Hepatocyte (in vitro differentiated cells): ENCODE measurements around the gene S100A8. TPM values are rescaled to one million over a fixed set of nuclear protein-coding genes. Genes with fewer than 3 reads are reported as not detected.

Experiments
- DNase-seq: peaks from one replicate; pipeline ENCODE4 v3.0.0-alpha.2; 2016; ENCODE audit warnings: low spot score
- H2AFZ ChIP-seq: fragments of 200-600 bp; sonication (generic); 2 replicates; pipeline ENCODE4 v1.6.0; 2016; ENCODE audit warnings: antibody characterized with exemption, mild to moderate bottlenecking
- H3K27ac ChIP-seq: fragments of 200-600 bp; sonication (generic); 2 replicates; pipeline ENCODE4 v1.5.1; 2016; ENCODE audit warnings: mild to moderate bottlenecking
- H3K27me3 ChIP-seq: fragments of 200-600 bp; sonication (generic); 2 replicates; pipeline ENCODE4 v1.6.1; 2016
- H3K36me3 ChIP-seq: fragments of 200-600 bp; sonication (generic); replicated peaks from 2 replicates; pipeline ENCODE4 v1.5.1; 2016; ENCODE audit warnings: low read depth; ENCODE audit not compliant: insufficient read depth
- H3K4me1 ChIP-seq: fragments of 200-600 bp; sonication (generic); 2 replicates; pipeline ENCODE4 v1.5.1; 2016; ENCODE audit warnings: mild to moderate bottlenecking, moderate library complexity; ENCODE audit not compliant: insufficient read depth
- H3K4me2 ChIP-seq: fragments of 200-600 bp; sonication (generic); 2 replicates; pipeline ENCODE4 v1.6.0; 2016
- H3K4me3 ChIP-seq: fragments of 200-600 bp; sonication (generic); 2 replicates; pipeline ENCODE4 v1.5.1; 2016; ENCODE audit warnings: mild to moderate bottlenecking
- H3K79me2 ChIP-seq: fragments of 200-600 bp; sonication (generic); 2 replicates; pipeline ENCODE4 v1.6.0; 2017; ENCODE audit warnings: mild to moderate bottlenecking
- H3K9me2 ChIP-seq: fragments of 200-600 bp; sonication (generic); replicated peaks from 2 replicates; pipeline ENCODE4 v1.6.0; 2017; ENCODE audit warnings: mild to moderate bottlenecking; ENCODE audit not compliant: insufficient read depth
- H3K9me3 ChIP-seq: fragments of 200-600 bp; sonication (generic); 2 replicates; pipeline ENCODE4 v1.5.1; 2016; ENCODE audit warnings: low read depth, mild to moderate bottlenecking
- H4K20me1 ChIP-seq: fragments of 200-600 bp; sonication (generic); 2 replicates; pipeline ENCODE4 v1.6.0; 2016; ENCODE audit warnings: mild to moderate bottlenecking; ENCODE audit not compliant: insufficient read depth, poor library complexity, severe bottlenecking
- CTCF ChIP-seq: fragments of 200-600 bp; sonication (generic); IDR thresholded peaks from 2 replicates; pipeline ENCODE4 v1.5.1; 2016; ENCODE audit warnings: antibody characterized with exemption, mild to moderate bottlenecking; ENCODE audit not compliant: poor library complexity
- EZH2 ChIP-seq: fragments of 200-600 bp; sonication (generic); IDR thresholded peaks from 2 replicates; pipeline ENCODE4 v1.6.1; 2016; ENCODE audit warnings: antibody characterized with exemption, mild to moderate bottlenecking, borderline replicate concordance
- EZH2phosphoT487 ChIP-seq: fragments of 200-600 bp; sonication (generic); IDR thresholded peaks from one replicate; pipeline ENCODE4 v1.6.1; 2018; ENCODE audit warnings: antibody characterized with exemption, mild to moderate bottlenecking, low read depth, moderate library complexity; ENCODE audit not compliant: unreplicated experiment, severe bottlenecking
- WGBS: methylation state at CpG from one replicate; pipeline ENCODE4 v1.1.6; 2016; ENCODE audit warnings: low lambda C conversion rate; ENCODE audit errors: missing lambda C conversion rate; 5-methylcytosine and 5-hydroxymethylcytosine counted together
- polyA plus RNA-seq: library from polyadenylated mRNA; unstranded; fragments of >200 nt; fragmentation: Nextera tagmentation; extraction: Ambion mirVana; gene quantifications from 2 replicates; pipeline ENCODE4 v1.2.1, GENCODE V29; 2016
- total RNA-seq: library from RNA; depleted of rRNA; stranded (reverse); fragments of >200 nt; gene quantifications from 2 replicates; pipeline ENCODE4 v1.2.3, GENCODE V29; 2014

Gene S100A8
- total and polyA plus RNA-seq, 2 experiments from 2014 or later: 0.70 to 2.2 TPM

- TF ChIP-seq EZH2: no peak
- TF ChIP-seq CTCF: no peak
- TF ChIP-seq EZH2phosphoT487: no peak
- Histone ChIP-seq H2AFZ (no peak overlapping the region), H3K79me2 (no peaks in the 10 kb centered on the region), H4K20me1 (no peaks in the 10 kb centered on the region), H3K4me1 (no peaks in the 10 kb centered on the region), H3K27ac (no peak overlapping the region), H3K9me2 (no peaks in the 10 kb centered on the region), H3K4me2 (no peak overlapping the region), H3K27me3 (no peaks in the 10 kb centered on the region), H3K4me3 (no peak overlapping the region), H3K36me3 (no peaks in the 10 kb centered on the region), H3K9me3 (no peaks in the 10 kb centered on the region)
- no peak for DNase-seq
- 85% methylated on average over 4 of the region's 4 CpGs for WGBS
Measured at GRCh38 chr1:153437236-153437635, 46.4 kb upstream of the S100A8 start.

- no peaks in the 10 kb centered on the region for H3K9me3 ChIP-seq
- no peak overlapping the region for H3K4me3 ChIP-seq
- TF ChIP-seq EZH2phosphoT487 (no peak), CTCF (no peak), EZH2 (no peak)
- no peak overlapping the region for H2AFZ ChIP-seq
- H3K4me1 ChIP-seq: no peaks in the 10 kb centered on the region
- no peaks in the 10 kb centered on the region for H3K9me2 ChIP-seq
- no peak for DNase-seq
- H4K20me1 ChIP-seq: no peaks in the 10 kb centered on the region
- 80% methylated on average over 11 of the region's 11 CpGs for WGBS
- no peaks in the 10 kb centered on the region for H3K27me3 ChIP-seq
- H3K4me2 ChIP-seq: no peak overlapping the region
- no peaks in the 10 kb centered on the region for H3K36me3 ChIP-seq
- no peak overlapping the region for H3K27ac ChIP-seq
- H3K79me2 ChIP-seq: no peaks in the 10 kb centered on the region
Measured at GRCh38 chr1:153434746-153435455, 44.0 kb upstream of the S100A8 start.

GRCh38 chr1:153432874-153433681, 42.2 kb upstream of the S100A8 start:
- H3K27ac ChIP-seq: no peak overlapping the region
- no peaks in the 10 kb centered on the region for H3K79me2 ChIP-seq
- no peak for TF ChIP-seq EZH2phosphoT487
- no peak for TF ChIP-seq CTCF
- TF ChIP-seq EZH2: no peak
- H3K4me3 ChIP-seq: no peak overlapping the region
- H3K27me3 ChIP-seq: no peaks in the 10 kb centered on the region
- no peaks in the 10 kb centered on the region for H3K4me1 ChIP-seq
- H3K36me3 ChIP-seq: no peaks in the 10 kb centered on the region
- WGBS: 75% methylated on average over 9 of the region's 9 CpGs
- H3K4me2 ChIP-seq: no peak overlapping the region
- H2AFZ ChIP-seq: no peak overlapping the region
- no peaks in the 10 kb centered on the region for H4K20me1 ChIP-seq
- no peaks in the 10 kb centered on the region for H3K9me3 ChIP-seq
- no peak for DNase-seq
- H3K9me2 ChIP-seq: no peaks in the 10 kb centered on the region
